Peyer's patch (tissue), 4 donors: ENCODE measurements around the gene C1orf50.

Experiments used
- CTCF ChIP-seq, 6 experiments: fragments of 450-650 bp in 4 of 6; fragments of 200-600 bp in 2 of 6; sonication (generic) in 1 of 6; IDR thresholded peaks; one replicate each; pipeline ENCODE4 v1.5.1; 2017 to 2019; ENCODE audit warnings: antibody characterized with exemption in 6 of 6, mild to moderate bottlenecking in 3 of 6, moderate library complexity in 1 of 6
- POLR2A ChIP-seq, 2 donors: fragments of 450-650 bp; IDR thresholded peaks; one replicate each; pipeline ENCODE4 v1.5.1; 2017; ENCODE audit warnings: antibody characterized with exemption in 2 of 2, mild to moderate bottlenecking in 2 of 2, moderate library complexity in 2 of 2

DNA sequence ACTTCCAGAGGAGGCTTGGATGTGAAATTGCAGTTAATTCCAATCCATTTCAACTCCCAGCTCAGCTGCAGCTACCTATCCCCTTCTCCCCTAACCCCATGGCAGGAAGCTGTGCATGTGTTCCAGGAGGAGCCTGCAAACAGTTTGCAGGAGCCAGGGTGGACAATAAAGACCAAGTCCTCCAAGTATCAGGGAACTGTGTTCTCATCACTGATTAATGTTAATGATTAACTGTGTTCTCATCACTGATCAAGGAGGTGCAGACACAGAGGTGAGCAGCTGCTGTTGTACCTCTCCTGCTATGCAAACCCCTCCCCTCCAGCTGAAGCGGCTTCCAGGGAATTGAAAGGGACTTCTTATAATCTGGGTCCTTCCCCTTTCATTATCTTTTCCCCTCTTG is 46.2 kb upstream of the C1orf50 start:
- TF ChIP-seq CTCF (IDR thresholded peaks at IDR 0.05) (no peak), POLR2A (IDR thresholded peaks at IDR 0.05) (no peak)
